Kidney epithelial cell (primary cell): Measurements from ENCODE around the gene ADPRH. TPM values are rescaled to one million over a fixed set of nuclear protein-coding genes. Genes with fewer than 3 reads are reported as not detected.
"Not testable (repeated sequence)": the region's sequence is repeated elsewhere in the genome, so short reads cannot be mapped to it uniquely, and the experiment has no call there.

ENCODE experiments used
- DNase-seq: peaks from one replicate; pipeline ENCODE4 v3.0.0-alpha.2; 2010; ENCODE audit warnings: low read depth
- H3K27me3 ChIP-seq: 2 replicates; pipeline ENCODE4 v1.6.0; 2011; ENCODE audit warnings: low read length; ENCODE audit not compliant: control insufficient read depth, insufficient read depth
- H3K36me3 ChIP-seq: 2 replicates; pipeline ENCODE4 v1.5.1; 2011; ENCODE audit warnings: low read length; ENCODE audit not compliant: control insufficient read depth, insufficient read depth
- H3K4me3 ChIP-seq: 2 replicates; pipeline ENCODE4 v1.5.1; 2011; ENCODE audit warnings: low read depth, mild to moderate bottlenecking, control low read depth, low read length
- total RNA-seq: library from RNA; depleted of rRNA; stranded (reverse); fragments of >200 nt; gene quantifications from 2 replicates; pipeline ENCODE4 v1.2.3, GENCODE V29; 2015
- TF ChIP-seq, protein P1 (sequence below): IDR thresholded peaks from 2 replicates; pipeline ENCODE4 v1.5.1; 2011; ENCODE audit warnings: mild to moderate bottlenecking, moderate library complexity, low read length, control low read depth, inconsistent platforms; ENCODE audit not compliant: insufficient read depth, poor library complexity, severe bottlenecking

The ADPRH gene
- total RNA-seq, 1 donor from 2014 or later, result 7.3 TPM

DNA sequence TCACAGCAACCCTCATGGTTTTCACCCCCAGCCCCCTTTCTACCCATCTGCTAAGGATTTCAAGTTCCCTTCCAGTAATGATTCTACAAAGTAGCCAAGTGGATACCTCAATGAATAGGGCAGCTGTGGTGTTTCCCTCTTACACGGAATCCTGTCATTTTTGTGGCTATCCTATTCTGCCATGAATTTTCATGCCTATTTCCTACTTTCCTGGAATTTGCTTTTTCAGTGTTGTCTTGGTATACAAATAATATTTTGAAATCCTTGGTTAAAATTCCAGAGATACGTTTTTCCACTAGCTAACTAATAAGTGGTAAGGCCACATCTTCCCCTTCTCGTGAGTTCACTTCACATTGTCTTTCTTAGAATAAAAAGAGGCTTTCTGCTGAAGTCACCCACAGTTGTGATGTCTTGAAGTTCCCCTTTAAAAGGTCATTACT is 7.5 kb downstream of the ADPRH start:
- no peak overlapping the region for H3K4me3 ChIP-seq
- TF ChIP-seq, protein P1, sequence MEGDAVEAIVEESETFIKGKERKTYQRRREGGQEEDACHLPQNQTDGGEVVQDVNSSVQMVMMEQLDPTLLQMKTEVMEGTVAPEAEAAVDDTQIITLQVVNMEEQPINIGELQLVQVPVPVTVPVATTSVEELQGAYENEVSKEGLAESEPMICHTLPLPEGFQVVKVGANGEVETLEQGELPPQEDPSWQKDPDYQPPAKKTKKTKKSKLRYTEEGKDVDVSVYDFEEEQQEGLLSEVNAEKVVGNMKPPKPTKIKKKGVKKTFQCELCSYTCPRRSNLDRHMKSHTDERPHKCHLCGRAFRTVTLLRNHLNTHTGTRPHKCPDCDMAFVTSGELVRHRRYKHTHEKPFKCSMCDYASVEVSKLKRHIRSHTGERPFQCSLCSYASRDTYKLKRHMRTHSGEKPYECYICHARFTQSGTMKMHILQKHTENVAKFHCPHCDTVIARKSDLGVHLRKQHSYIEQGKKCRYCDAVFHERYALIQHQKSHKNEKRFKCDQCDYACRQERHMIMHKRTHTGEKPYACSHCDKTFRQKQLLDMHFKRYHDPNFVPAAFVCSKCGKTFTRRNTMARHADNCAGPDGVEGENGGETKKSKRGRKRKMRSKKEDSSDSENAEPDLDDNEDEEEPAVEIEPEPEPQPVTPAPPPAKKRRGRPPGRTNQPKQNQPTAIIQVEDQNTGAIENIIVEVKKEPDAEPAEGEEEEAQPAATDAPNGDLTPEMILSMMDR, result no peak
- H3K36me3 ChIP-seq, result no peaks in the 10 kb centered on the region
- no peaks in the 10 kb centered on the region for H3K27me3 ChIP-seq
- no peak for DNase-seq

DNA sequence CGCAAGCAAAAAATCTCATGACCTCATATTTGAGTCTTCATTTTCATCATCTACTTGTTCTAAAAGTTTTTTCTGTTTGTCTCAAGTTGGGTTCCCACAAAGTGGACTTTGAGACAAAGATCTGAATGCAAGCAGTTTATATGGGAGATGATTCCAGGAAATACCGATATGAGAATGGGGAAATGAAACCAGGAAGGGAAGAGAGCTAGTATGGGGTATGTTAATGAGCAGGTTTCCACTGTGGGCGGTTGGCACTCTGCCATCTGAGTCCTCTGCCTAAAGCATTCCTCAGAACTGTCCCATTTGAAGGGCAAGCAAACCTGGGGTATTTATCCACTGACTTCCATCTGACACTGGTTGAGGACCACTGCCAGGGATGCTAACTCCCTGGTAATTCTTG is 8.8 kb downstream of the ADPRH start:
- H3K27me3 ChIP-seq, result no peaks in the 10 kb centered on the region
- no peak for DNase-seq
- TF ChIP-seq, protein P1, result no peak
- no peaks in the 10 kb centered on the region for H3K36me3 ChIP-seq
- no peak overlapping the region for H3K4me3 ChIP-seq

DNA sequence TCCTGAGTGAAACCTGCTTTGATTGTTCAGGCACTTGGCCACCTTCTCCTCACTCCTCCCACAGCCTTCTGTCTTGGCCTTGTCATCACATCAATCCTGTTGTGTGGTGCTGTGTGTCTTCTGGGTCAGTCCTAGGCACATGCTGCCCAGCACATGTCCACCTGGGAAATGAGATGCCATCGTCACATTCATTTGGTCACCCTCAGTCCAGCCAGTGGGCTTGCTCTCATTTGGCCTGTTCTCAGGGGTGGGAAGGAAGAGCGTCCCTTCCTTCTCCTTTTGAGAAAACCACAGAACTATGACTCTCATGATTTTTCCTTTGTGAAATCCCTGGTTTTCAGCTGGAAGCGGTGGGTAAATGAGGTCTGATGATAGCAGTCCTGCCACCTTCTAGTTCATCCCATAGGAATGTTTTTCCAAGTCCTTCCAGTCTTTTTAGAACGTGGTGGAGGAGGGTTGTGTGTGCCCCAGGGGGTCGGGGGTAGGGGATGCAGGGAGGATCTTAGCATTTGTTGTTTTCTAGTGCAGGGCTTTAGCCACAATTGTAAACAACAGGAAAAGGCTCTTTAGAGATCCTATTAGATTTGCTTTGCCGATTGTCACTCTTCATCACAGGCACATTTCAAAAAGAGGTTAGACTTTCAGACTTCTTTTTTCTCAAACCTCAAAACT is 9.9 kb downstream of the ADPRH start:
- H3K36me3 ChIP-seq, result no peaks in the 10 kb centered on the region
- TF ChIP-seq, protein P1, result no peak
- H3K27me3 ChIP-seq, result no peaks in the 10 kb centered on the region
- no peak for DNase-seq
- H3K4me3 ChIP-seq, result no peak overlapping the region

DNA sequence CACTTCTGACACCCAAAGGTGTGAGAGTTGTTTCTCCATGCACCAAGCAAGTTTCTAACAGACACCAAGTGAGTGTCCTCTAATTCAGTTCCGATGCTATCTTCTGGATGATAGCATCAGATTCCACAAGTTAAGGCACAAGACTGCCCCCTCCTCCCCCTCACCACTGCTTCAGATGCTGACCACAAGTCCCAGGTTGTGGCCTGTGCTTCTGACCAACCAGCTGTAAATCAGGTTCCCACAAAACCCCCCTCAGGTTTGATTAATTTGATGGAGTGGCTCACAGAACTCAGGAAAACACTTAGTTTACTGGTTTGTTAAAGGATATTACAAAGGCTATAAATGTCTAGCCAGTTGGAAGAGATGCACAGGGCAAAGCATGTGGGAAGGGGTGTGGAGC is 11.4 kb downstream of the ADPRH start:
- Histone ChIP-seq H3K4me3 (no peak overlapping the region), H3K27me3 (no peaks in the 10 kb centered on the region), H3K36me3 (no peaks in the 10 kb centered on the region)
- no peak for DNase-seq
- TF ChIP-seq, protein P1, result no peak

DNA sequence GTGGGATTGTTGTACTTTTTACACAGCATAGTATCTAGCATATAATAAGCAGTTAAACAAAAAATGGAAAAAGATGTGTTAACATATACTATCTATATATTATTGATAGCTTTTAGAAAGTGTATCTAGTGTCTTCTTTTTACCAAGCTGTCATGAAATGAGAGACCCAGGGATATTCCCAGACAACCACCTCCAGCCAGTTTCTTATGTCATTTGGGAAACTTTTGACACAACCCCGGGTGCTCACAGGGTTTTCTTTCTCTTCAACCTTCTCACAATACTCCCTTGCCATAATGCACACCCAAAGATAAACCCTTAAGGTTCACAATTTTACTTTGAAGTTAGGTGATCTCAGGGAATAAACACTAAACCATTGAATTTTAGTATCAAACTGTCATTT is 13.6 kb downstream of the ADPRH start:
- TF ChIP-seq, protein P1, result no peak
- Histone ChIP-seq H3K4me3 (no peak overlapping the region), H3K36me3 (no peaks in the 10 kb centered on the region), H3K27me3 (no peaks in the 10 kb centered on the region)
- no peak for DNase-seq

DNA sequence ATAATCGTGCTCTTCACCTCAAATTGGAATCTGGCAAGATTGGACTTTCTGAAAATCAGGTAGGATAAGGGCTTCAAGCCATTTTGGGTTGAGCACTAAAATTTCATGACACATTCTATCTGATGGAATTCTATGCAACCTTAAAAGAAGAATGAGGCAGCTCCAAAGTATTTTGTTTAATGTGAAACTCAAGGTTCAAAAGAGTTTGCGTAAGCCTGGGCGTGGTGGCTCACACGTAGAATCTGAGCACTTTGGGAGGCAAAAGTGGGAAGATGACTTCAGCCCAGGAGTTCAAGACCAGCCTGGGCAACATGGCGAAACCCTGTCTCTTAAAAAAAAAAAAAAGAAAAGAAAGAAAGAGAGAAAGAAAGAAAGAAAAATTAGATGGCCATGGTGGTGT is 14.8 kb downstream of the ADPRH start:
- no peak overlapping the region for H3K4me3 ChIP-seq
- no peak for DNase-seq
- H3K36me3 ChIP-seq, result no peaks in the 10 kb centered on the region
- no peaks in the 10 kb centered on the region for H3K27me3 ChIP-seq
- TF ChIP-seq, protein P1, result no peak

DNA sequence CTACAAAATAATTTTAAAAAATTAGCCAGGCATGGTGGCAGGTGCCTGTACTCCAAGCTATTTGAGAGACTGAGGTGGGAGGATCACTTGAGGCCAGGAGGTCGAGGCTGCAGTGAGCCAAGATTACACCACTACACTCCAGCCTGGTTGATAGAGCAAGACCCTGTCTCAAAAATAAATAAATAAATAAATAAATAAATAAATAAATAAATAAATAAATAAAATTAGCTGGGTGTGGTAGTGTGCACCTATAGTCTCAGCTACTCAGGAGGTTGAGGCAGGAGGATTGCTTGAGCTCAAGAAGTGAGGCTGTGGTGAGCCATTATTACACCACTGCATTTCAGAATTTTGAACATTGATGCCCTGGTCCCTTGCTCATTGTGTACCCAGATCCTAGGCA is 15.6 kb downstream of the ADPRH start:
- DNase-seq, H3K36me3 ChIP-seq, H3K4me3 ChIP-seq, H3K27me3 ChIP-seq: not testable (repeated sequence)
